GM23338 (cell line): Measurements from ENCODE around the gene VMP1. TPM values are rescaled to one million over a fixed set of nuclear protein-coding genes. Genes with fewer than 3 reads are reported as not detected.

Source experiments
- ATAC-seq: fragments of 200-7000 bp; cut with Tn5 transposase; 3 replicates; pipeline ENCODE4 v1.9.1; 2020
- DNase-seq: peaks from one replicate; pipeline ENCODE4 v3.0.0-alpha.2; 2015; ENCODE audit warnings: low spot score
- H2AFZ ChIP-seq: fragments of 200-600 bp; sonication (generic); 2 replicates; pipeline ENCODE4 v1.8.0; 2016; ENCODE audit warnings: antibody characterized with exemption, mild to moderate bottlenecking, moderate library complexity
- H3F3A ChIP-seq: fragments of 200-600 bp; sonication (generic); replicated peaks from 2 replicates; pipeline ENCODE4 v1.8.0; 2017; ENCODE audit warnings: antibody characterized with exemption, mixed run types, low read depth
- H3K27ac ChIP-seq: fragments of 200-600 bp; sonication (generic); 2 replicates; pipeline ENCODE4 v1.6.1; 2016; ENCODE audit warnings: low read depth
- H3K27me3 ChIP-seq: fragments of 200-600 bp; sonication (generic); 2 replicates; pipeline ENCODE4 v1.8.0; 2016; ENCODE audit warnings: mild to moderate bottlenecking, mixed run types, moderate library complexity; ENCODE audit not compliant: insufficient read depth
- H3K36me3 ChIP-seq: fragments of 200-600 bp; sonication (generic); 2 replicates; pipeline ENCODE4 v1.8.0; 2016; ENCODE audit warnings: mild to moderate bottlenecking; ENCODE audit not compliant: insufficient read depth
- H3K4me1 ChIP-seq: fragments of 200-600 bp; sonication (generic); 2 replicates; pipeline ENCODE4 v1.8.0; 2016; ENCODE audit warnings: mild to moderate bottlenecking, moderate library complexity; ENCODE audit not compliant: insufficient read depth
- H3K4me2 ChIP-seq: fragments of 200-600 bp; sonication (generic); 2 replicates; pipeline ENCODE4 v1.7.1; 2017; ENCODE audit warnings: mixed run types
- H3K4me3 ChIP-seq: fragments of 200-600 bp; sonication (generic); 2 replicates; pipeline ENCODE4 v1.6.1; 2016; ENCODE audit warnings: mixed run types
- H3K79me2 ChIP-seq: fragments of 200-600 bp; sonication (generic); replicated peaks from 2 replicates; pipeline ENCODE4 v1.8.0; 2017; ENCODE audit warnings: mild to moderate bottlenecking; ENCODE audit not compliant: insufficient read depth
- H3K9me2 ChIP-seq: fragments of 200-600 bp; sonication (generic); 2 replicates; pipeline ENCODE4 v1.8.0; 2017; ENCODE audit not compliant: insufficient read depth
- H4K20me1 ChIP-seq: fragments of 200-600 bp; sonication (generic); replicated peaks from 2 replicates; pipeline ENCODE4 v1.8.0; 2017; ENCODE audit warnings: mild to moderate bottlenecking; ENCODE audit not compliant: insufficient read depth
- H3K27ac Mint-ChIP-seq: 2 replicates; pipeline ENCODE4 v1.8.0; 2020; ENCODE audit warnings: inconsistent platforms, mild to moderate bottlenecking, moderate library complexity, mixed read lengths
- H3K27me3 Mint-ChIP-seq: 3 replicates; pipeline ENCODE4 v1.8.0; 2022; ENCODE audit warnings: low read depth, mild to moderate bottlenecking, moderate library complexity, mixed read lengths, inconsistent platforms; ENCODE audit not compliant: insufficient read depth, poor library complexity
- H3K36me3 Mint-ChIP-seq: 3 replicates; pipeline ENCODE4 v1.8.0; 2021; ENCODE audit warnings: low read depth, mild to moderate bottlenecking, inconsistent platforms, moderate library complexity, mixed read lengths
- H3K4me1 Mint-ChIP-seq: 3 replicates; pipeline ENCODE4 v1.8.0; 2020; ENCODE audit warnings: mild to moderate bottlenecking, inconsistent platforms, mixed read lengths
- H3K4me3 Mint-ChIP-seq: 3 replicates; pipeline ENCODE4 v1.8.0; 2021; ENCODE audit warnings: moderate library complexity, mild to moderate bottlenecking, inconsistent platforms, mixed read lengths
- H3K9me3 Mint-ChIP-seq: 3 replicates; pipeline ENCODE4 v1.8.0; 2020; ENCODE audit warnings: moderate library complexity, mild to moderate bottlenecking, inconsistent platforms, mixed read lengths
- CREB1 ChIP-seq: fragments of 250-450 bp; sonication (Bioruptor Pico); IDR thresholded peaks from 2 replicates; pipeline ENCODE4 v1.5.0; 2020; ENCODE audit warnings: low read depth, mild to moderate bottlenecking, moderate library complexity
- CTCF ChIP-seq, 2 experiments: fragments of 200-600 bp in 1 of 2; sonication (generic) in 1 of 2; conservative IDR thresholded peaks; 2 replicates each; pipeline versions ENCODE4 v1.5.1 to v1.6.1; 2016 to 2017; ENCODE audit warnings: antibody characterized with exemption in 2 of 2, low read depth in 2 of 2, mild to moderate bottlenecking in 2 of 2, moderate library complexity in 1 of 2
- EZH2 ChIP-seq: fragments of 200-600 bp; sonication (generic); IDR thresholded peaks from one replicate; pipeline ENCODE4 v1.8.0; 2017; ENCODE audit warnings: antibody characterized with exemption, mild to moderate bottlenecking, low read depth; ENCODE audit not compliant: unreplicated experiment
- REST ChIP-seq: IDR thresholded peaks from one replicate; pipeline ENCODE4 v1.6.1; 2018; ENCODE audit warnings: antibody characterized with exemption; ENCODE audit not compliant: unreplicated experiment
- ZNF331 ChIP-seq: fragments of 250-450 bp; sonication (Bioruptor Pico); IDR thresholded peaks from 2 replicates; pipeline ENCODE4 v1.5.0; 2020; ENCODE audit warnings: low read depth, mild to moderate bottlenecking, moderate library complexity
- polyA plus RNA-seq: library from polyadenylated mRNA; unstranded; fragments of >200 nt; fragmentation: Nextera tagmentation; extraction: Ambion mirVana; gene quantifications from 2 replicates; pipeline ENCODE4 v1.2.1, GENCODE V29; 2016
- total RNA-seq: library from RNA; depleted of rRNA; stranded (reverse); fragments of >200 nt; shearing (Covaris generic); gene quantifications from 2 replicates; pipeline ENCODE4 v1.2.3, GENCODE V29; 2014

VMP1 gene
- total and polyA plus RNA-seq, 2 experiments from 2014 or later = 70.1 to 112 TPM

GRCh38 chr17:59829217-59830006, 122.0 kb downstream of the VMP1 start (continued):
- no peak for TF ChIP-seq REST

- no peak overlapping the region for H2AFZ ChIP-seq
- Mint-ChIP-seq H3K27ac (peak overlapping the region; percentile 26; the same call in 1 of the 2 replicates), H3K36me3 (no peaks in the 10 kb centered on the region), H3K4me1 (peaks cover 40% of the 10 kb centered on the region), H3K9me3 (no peaks in the 10 kb centered on the region), H3K4me3 (no peak overlapping the region), H3K27me3 (no peaks in the 10 kb centered on the region)
- no peaks in the 10 kb centered on the region for H3K27me3 ChIP-seq
- no peaks in the 10 kb centered on the region for H3F3A ChIP-seq
- peak overlapping the region; percentile 10; the same call in 1 of the 2 replicates for H3K27ac ChIP-seq
- no peak for TF ChIP-seq CREB1
- no peaks in the 10 kb centered on the region for H3K36me3 ChIP-seq
- peaks cover 24% of the 10 kb centered on the region for H3K4me1 ChIP-seq
- H3K9me2 ChIP-seq = no peaks in the 10 kb centered on the region
- no peaks in the 10 kb centered on the region for H4K20me1 ChIP-seq
- ATAC-seq (no peak), DNase-seq (no peak)
- no peak overlapping the region for H3K4me3 ChIP-seq
- H3K4me2 ChIP-seq = 0 out of 2 replicates have a peak overlapping the region, but pooled peaks have one; percentile 8
- H3K79me2 ChIP-seq = no peaks in the 10 kb centered on the region
Measured at GRCh38 chr17:59830007-59830630, 122.7 kb downstream of the VMP1 start.

GRCh38 chr17:59830846-59831486, 123.5 kb downstream of the VMP1 start:
- Histone ChIP-seq H3K4me2 (no peak overlapping the region), H3K27ac (peak overlapping the region; percentile 10; the same call in 1 of the 2 replicates), H3K36me3 (no peaks in the 10 kb centered on the region), H3K79me2 (no peaks in the 10 kb centered on the region), H3K27me3 (no peaks in the 10 kb centered on the region), H3K4me3 (no peak overlapping the region), H3K4me1 (peaks cover 15% of the 10 kb centered on the region), H3F3A (no peaks in the 10 kb centered on the region), H3K9me2 (no peaks in the 10 kb centered on the region), H4K20me1 (no peaks in the 10 kb centered on the region), H2AFZ (no peak overlapping the region)
- DNase-seq = no peak
- Mint-ChIP-seq H3K36me3 (no peaks in the 10 kb centered on the region), H3K9me3 (no peaks in the 10 kb centered on the region), H3K27ac (no peak overlapping the region), H3K4me1 (peaks cover 33% of the 10 kb centered on the region), H3K27me3 (no peaks in the 10 kb centered on the region), H3K4me3 (no peak overlapping the region)
- ATAC-seq = no peak
- TF ChIP-seq ZNF331 (CRISPR knock-in tag) = no peak
- no peak for TF ChIP-seq EZH2
- no peak for TF ChIP-seq CTCF (conservative IDR thresholded peaks at IDR 0.05; ENCODE audit: low read depth in 2 of 2)
